Astrocyte (in vitro differentiated cells and primary cell): ENCODE measurements around the gene SERPINA9. TPM values are rescaled to one million over a fixed set of nuclear protein-coding genes. Genes with fewer than 3 reads are reported as not detected.
A peak's percentile ranks its signal among the peaks of the same experiment; 100 is the strongest.

Experiments used
- DNase-seq: peaks from one replicate; pipeline ENCODE4 v3.0.0-alpha.2; 2010; ENCODE audit warnings: low read depth
- FAIRE-seq: peaks from 2 replicates; lab custom pipeline; 2011; peaks lifted over from hg19 to GRCh38; lab: Jason Lieb, UNC
- H2AFZ ChIP-seq: 2 replicates; pipeline ENCODE4 v1.6.0; 2012; ENCODE audit warnings: low read depth, low read length, inconsistent platforms
- H3K27ac ChIP-seq: 2 replicates; pipeline ENCODE4 v1.5.1; 2011; ENCODE audit warnings: low read depth, low read length, inconsistent platforms
- H3K27me3 ChIP-seq: 2 replicates; pipeline ENCODE4 v1.6.0; 2011; ENCODE audit warnings: low read length, inconsistent platforms; ENCODE audit not compliant: insufficient read depth
- H3K36me3 ChIP-seq: 2 replicates; pipeline ENCODE4 v1.5.1; 2011; ENCODE audit warnings: low read length, inconsistent platforms; ENCODE audit not compliant: insufficient read depth
- H3K4me1 ChIP-seq: 2 replicates; pipeline ENCODE4 v1.5.1; 2011; ENCODE audit warnings: low read length, inconsistent platforms; ENCODE audit not compliant: insufficient read depth
- H3K4me2 ChIP-seq: 2 replicates; pipeline ENCODE4 v1.6.0; 2012; ENCODE audit warnings: low read length, inconsistent platforms
- H3K4me3 ChIP-seq: 2 replicates; pipeline ENCODE4 v1.5.1; 2011; ENCODE audit warnings: low read depth, mild to moderate bottlenecking, low read length, inconsistent platforms; ENCODE audit not compliant: insufficient read depth
- H3K79me2 ChIP-seq: 2 replicates; pipeline ENCODE4 v1.6.0; 2012; ENCODE audit warnings: mild to moderate bottlenecking, low read length, inconsistent platforms; ENCODE audit not compliant: insufficient read depth
- H3K9ac ChIP-seq: 2 replicates; pipeline ENCODE4 v1.6.0; 2012; ENCODE audit warnings: mild to moderate bottlenecking, low read length, inconsistent platforms
- H3K9me3 ChIP-seq: 2 replicates; pipeline ENCODE4 v1.5.1; 2012; ENCODE audit warnings: low read depth, mild to moderate bottlenecking, low read length, inconsistent platforms; ENCODE audit not compliant: insufficient read depth
- H4K20me1 ChIP-seq: 2 replicates; pipeline ENCODE4 v1.6.0; 2012; ENCODE audit warnings: low read length, inconsistent platforms; ENCODE audit not compliant: insufficient read depth
- H3K27ac Mint-ChIP-seq: one replicate; pipeline ENCODE4 v1.8.0; 2021; ENCODE audit warnings: mild to moderate bottlenecking, mixed read lengths; ENCODE audit not compliant: unreplicated experiment
- H3K27me3 Mint-ChIP-seq: one replicate; pipeline ENCODE4 v1.8.0; 2021; ENCODE audit warnings: low read depth, mixed read lengths; ENCODE audit not compliant: unreplicated experiment
- H3K36me3 Mint-ChIP-seq: one replicate; pipeline ENCODE4 v1.8.0; 2021; ENCODE audit warnings: low read depth, mixed read lengths; ENCODE audit not compliant: unreplicated experiment
- H3K4me1 Mint-ChIP-seq: one replicate; pipeline ENCODE4 v1.8.0; 2021; ENCODE audit warnings: low read depth, mixed read lengths; ENCODE audit not compliant: unreplicated experiment
- H3K4me3 Mint-ChIP-seq: one replicate; pipeline ENCODE4 v1.8.0; 2021; ENCODE audit warnings: mild to moderate bottlenecking, moderate library complexity, mixed read lengths; ENCODE audit not compliant: unreplicated experiment
- H3K9me3 Mint-ChIP-seq: one replicate; pipeline ENCODE4 v1.8.0; 2021; ENCODE audit warnings: mild to moderate bottlenecking, mixed read lengths; ENCODE audit not compliant: unreplicated experiment
- CTCF ChIP-seq: IDR thresholded peaks from 2 replicates; pipeline ENCODE4 v1.5.1; 2011; ENCODE audit warnings: low read depth, mild to moderate bottlenecking, inconsistent platforms, low read length, moderate library complexity; ENCODE audit not compliant: insufficient read depth
- EZH2 ChIP-seq: IDR thresholded peaks from 2 replicates; pipeline ENCODE4 v1.6.1; 2012; ENCODE audit warnings: mild to moderate bottlenecking, low read length, inconsistent platforms; ENCODE audit not compliant: insufficient read depth
- total RNA-seq: library from RNA; stranded (reverse); gene quantifications from 2 replicates; pipeline ENCODE4 v1.2.1, GENCODE V29; 2021

The SERPINA9 gene
- total RNA-seq, 1 donor from 2014 or later, result not detected

DNA sequence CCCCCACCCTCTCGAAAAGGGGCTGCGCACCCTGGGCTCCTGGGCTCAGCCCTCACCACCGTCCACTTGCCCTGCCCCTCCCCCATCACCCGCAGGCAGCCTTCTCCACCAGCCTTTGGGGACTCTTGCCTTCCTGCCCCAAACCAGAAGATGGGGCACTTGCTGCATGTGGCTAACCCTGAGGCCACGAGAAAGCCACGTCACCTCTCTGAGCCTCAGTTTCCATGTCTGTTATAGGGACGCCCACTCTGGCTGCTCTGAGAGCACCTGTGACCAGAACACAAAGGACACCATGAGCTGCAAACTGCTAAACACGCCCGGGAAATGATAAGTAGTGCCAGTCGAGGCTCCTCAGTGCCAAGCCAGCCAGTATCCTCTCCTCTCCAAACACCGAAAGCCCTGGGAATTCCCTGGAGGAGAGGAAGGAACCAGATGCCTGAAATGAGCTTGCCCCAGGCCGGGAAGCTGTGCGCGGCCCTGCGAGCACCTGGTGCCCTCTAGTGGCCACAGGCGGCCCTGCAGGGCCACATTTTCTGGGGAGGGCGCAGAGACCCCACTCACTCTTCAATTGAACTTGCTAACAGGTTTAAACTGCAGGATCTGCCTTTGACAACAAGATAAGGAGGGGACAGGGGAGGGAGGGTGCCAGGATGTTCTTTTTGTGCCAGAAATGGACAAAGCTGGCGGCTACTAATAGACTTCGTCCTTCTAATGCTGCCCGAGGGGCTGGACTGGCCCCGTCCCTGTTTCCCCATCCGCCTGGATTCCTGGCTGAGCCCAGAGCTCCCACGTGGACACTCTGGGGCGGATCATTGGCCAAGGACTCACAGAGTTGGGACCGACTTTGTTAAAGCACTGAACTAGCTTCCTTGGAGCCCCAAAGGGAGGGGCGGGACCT is 10.2 kb upstream of the SERPINA9 start:
- Histone ChIP-seq H3K27me3 (peaks cover 4% of the 10 kb centered on the region), H3K4me3 (no peak overlapping the region), H3K4me1 (peaks cover 37% of the 10 kb centered on the region), H3K27ac (peak overlapping the region; percentile 38), H4K20me1 (no peaks in the 10 kb centered on the region), H3K9me3 (no peaks in the 10 kb centered on the region), H2AFZ (peak overlapping the region; percentile 75), H3K4me2 (peak overlapping the region; percentile 76), H3K79me2 (no peaks in the 10 kb centered on the region), H3K36me3 (no peaks in the 10 kb centered on the region), H3K9ac (peak overlapping the region; percentile 55)
- TF ChIP-seq CTCF, result peak; percentile 99
- TF ChIP-seq EZH2, result no peak
- Mint-ChIP-seq H3K4me3 (no peak overlapping the region), H3K27me3 (peaks cover 17% of the 10 kb centered on the region), H3K4me1 (peaks cover 27% of the 10 kb centered on the region), H3K9me3 (no peaks in the 10 kb centered on the region), H3K27ac (no peak overlapping the region), H3K36me3 (peaks cover 2% of the 10 kb centered on the region)
- FAIRE-seq (no peak), DNase-seq (peak; percentile 23)

GRCh38 chr14:94484481-94484880 is 8.5 kb upstream of the SERPINA9 start:
- Histone ChIP-seq H3K4me3 (no peak overlapping the region), H3K36me3 (no peaks in the 10 kb centered on the region), H3K9ac (peak overlapping the region; percentile 63), H3K27me3 (peaks cover 4% of the 10 kb centered on the region), H2AFZ (no peak overlapping the region), H3K9me3 (no peaks in the 10 kb centered on the region), H3K79me2 (no peaks in the 10 kb centered on the region), H3K4me1 (peaks cover 43% of the 10 kb centered on the region), H3K4me2 (peak overlapping the region; percentile 66), H3K27ac (peak overlapping the region; percentile 88), H4K20me1 (no peaks in the 10 kb centered on the region)
- no peak for TF ChIP-seq EZH2
- no peak for TF ChIP-seq CTCF
- no peak overlapping the region for H3K27ac Mint-ChIP-seq
- no peak overlapping the region for H3K4me3 Mint-ChIP-seq
- peaks cover 2% of the 10 kb centered on the region for H3K36me3 Mint-ChIP-seq
- FAIRE-seq, result no peak
- peaks cover 17% of the 10 kb centered on the region for H3K27me3 Mint-ChIP-seq
- H3K9me3 Mint-ChIP-seq, result no peaks in the 10 kb centered on the region
- peaks cover 33% of the 10 kb centered on the region for H3K4me1 Mint-ChIP-seq
- no peak for DNase-seq
